ENCODE data around the gene ZNF280C.

DNA sequence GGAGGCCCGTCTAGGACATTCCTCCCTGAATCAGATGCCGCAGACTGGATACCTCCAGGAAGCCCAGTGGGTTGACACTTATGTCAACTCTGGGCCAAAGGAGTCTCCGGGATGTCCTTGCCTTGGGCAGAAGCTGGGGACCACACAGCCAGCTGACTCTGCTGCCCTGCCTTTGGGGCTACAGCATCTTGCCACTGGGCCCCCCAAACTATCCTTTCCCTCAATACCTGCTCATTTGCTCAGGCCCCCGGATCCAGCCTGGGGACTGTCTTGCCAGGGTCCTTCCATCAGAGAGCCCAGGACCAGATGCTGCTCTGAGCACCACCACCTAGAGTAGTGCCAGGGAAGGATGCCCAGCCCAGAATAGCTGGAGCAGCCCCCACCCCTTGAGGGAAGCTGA, 77.9 kb downstream of the ZNF280C start:
- TF ChIP-seq, protein P1, sequence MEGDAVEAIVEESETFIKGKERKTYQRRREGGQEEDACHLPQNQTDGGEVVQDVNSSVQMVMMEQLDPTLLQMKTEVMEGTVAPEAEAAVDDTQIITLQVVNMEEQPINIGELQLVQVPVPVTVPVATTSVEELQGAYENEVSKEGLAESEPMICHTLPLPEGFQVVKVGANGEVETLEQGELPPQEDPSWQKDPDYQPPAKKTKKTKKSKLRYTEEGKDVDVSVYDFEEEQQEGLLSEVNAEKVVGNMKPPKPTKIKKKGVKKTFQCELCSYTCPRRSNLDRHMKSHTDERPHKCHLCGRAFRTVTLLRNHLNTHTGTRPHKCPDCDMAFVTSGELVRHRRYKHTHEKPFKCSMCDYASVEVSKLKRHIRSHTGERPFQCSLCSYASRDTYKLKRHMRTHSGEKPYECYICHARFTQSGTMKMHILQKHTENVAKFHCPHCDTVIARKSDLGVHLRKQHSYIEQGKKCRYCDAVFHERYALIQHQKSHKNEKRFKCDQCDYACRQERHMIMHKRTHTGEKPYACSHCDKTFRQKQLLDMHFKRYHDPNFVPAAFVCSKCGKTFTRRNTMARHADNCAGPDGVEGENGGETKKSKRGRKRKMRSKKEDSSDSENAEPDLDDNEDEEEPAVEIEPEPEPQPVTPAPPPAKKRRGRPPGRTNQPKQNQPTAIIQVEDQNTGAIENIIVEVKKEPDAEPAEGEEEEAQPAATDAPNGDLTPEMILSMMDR (IDR thresholded peaks at IDR 0.05; ENCODE audit: insufficient read depth, low read length, poor library complexity, severe bottlenecking), result no peak
- no peak for TF ChIP-seq EZH2phosphoT487 (conservative IDR thresholded peaks at IDR 0.05; ENCODE audit: low read length)
